HepG2 (cell line): ENCODE measurements around the gene SYT8. TPM values are rescaled to one million over a fixed set of nuclear protein-coding genes. Genes with fewer than 3 reads are reported as not detected.
A peak's percentile ranks its signal among the peaks of the same experiment; 100 is the strongest.

ENCODE experiments used
- DR1 ChIP-seq: sonication (generic); formaldehyde crosslinking; IDR thresholded peaks from 2 replicates; pipeline ENCODE4 v1.8.0; 2021; ENCODE audit warnings: mild to moderate bottlenecking, missing genetic modification reagents, inconsistent platforms
- GLI4 ChIP-seq: sonication (generic); formaldehyde crosslinking; IDR thresholded peaks from 2 replicates; pipeline ENCODE4 v1.5.1; 2020; ENCODE audit warnings: missing genetic modification reagents, mild to moderate bottlenecking, moderate library complexity, borderline replicate concordance
- JUND ChIP-seq: sonication (generic); formaldehyde crosslinking; IDR thresholded peaks from 2 replicates; pipeline ENCODE4 v1.8.0; 2022; ENCODE audit warnings: mild to moderate bottlenecking, missing genetic modification reagents
- KAT7 ChIP-seq: IDR thresholded peaks from 2 replicates; pipeline ENCODE4 v1.6.1; 2018; ENCODE audit warnings: borderline replicate concordance, missing compliant biosample characterization
- MBD4 ChIP-seq: IDR thresholded peaks from 2 replicates; pipeline ENCODE4 v1.6.1; 2012; ENCODE audit warnings: low read length, inconsistent platforms, borderline replicate concordance
- MXI1 ChIP-seq: IDR thresholded peaks from 3 replicates; pipeline ENCODE4 v1.6.1; 2012; ENCODE audit warnings: low read depth, low read length, inconsistent platforms, borderline replicate concordance
- RFX5 ChIP-seq: IDR thresholded peaks from 2 replicates; pipeline ENCODE4 v1.6.1; 2011; ENCODE audit warnings: low read depth, low read length, improper control_type of control experiment
- SP5 ChIP-seq: IDR thresholded peaks from 2 replicates; pipeline ENCODE4 v1.6.1; 2016; ENCODE audit warnings: low read depth, borderline replicate concordance
- TGIF2 ChIP-seq: IDR thresholded peaks from 2 replicates; pipeline ENCODE4 v1.6.1; 2016; ENCODE audit warnings: control low read depth, missing compliant biosample characterization
- ZBTB3 ChIP-seq: sonication (generic); formaldehyde crosslinking; IDR thresholded peaks from 2 replicates; pipeline ENCODE4 v1.4.0; 2020; ENCODE audit warnings: low read depth, mild to moderate bottlenecking, moderate library complexity, missing genetic modification reagents, borderline replicate concordance
- ZBTB38 ChIP-seq: sonication (generic); formaldehyde crosslinking; IDR thresholded peaks from 2 replicates; pipeline ENCODE4 v1.5.1; 2020; ENCODE audit warnings: mild to moderate bottlenecking, missing genetic modification reagents
- ZBTB7A ChIP-seq: sonication (generic); formaldehyde crosslinking; IDR thresholded peaks from 2 replicates; pipeline ENCODE4 v1.8.0; 2022; ENCODE audit warnings: mild to moderate bottlenecking, missing genetic modification reagents
- ZNF326 ChIP-seq: sonication (generic); formaldehyde crosslinking; IDR thresholded peaks from 2 replicates; pipeline ENCODE4 v1.4.0; 2020; ENCODE audit warnings: missing genetic modification reagents, borderline replicate concordance
- ZNF441 ChIP-seq: sonication (generic); formaldehyde crosslinking; IDR thresholded peaks from 2 replicates; pipeline ENCODE4 v1.7.0; 2021; ENCODE audit warnings: missing genetic modification reagents, borderline replicate concordance
- ZNF530 ChIP-seq: sonication (generic); formaldehyde crosslinking; IDR thresholded peaks from 2 replicates; pipeline ENCODE4 v1.5.0; 2020; ENCODE audit warnings: low read depth, mild to moderate bottlenecking, missing genetic modification reagents
- ZNF746 ChIP-seq: sonication (generic); formaldehyde crosslinking; IDR thresholded peaks from 2 replicates; pipeline ENCODE4 v1.8.0; 2022; ENCODE audit warnings: mild to moderate bottlenecking, missing genetic modification reagents
- polyA plus RNA-seq, 8 experiments: library from polyadenylated mRNA; depleted of rRNA in 3 of 8; stranded (reverse) in 7 of 8; unstranded in 1 of 8; fragments of >200 nt; fragmentation: Illumina TruSeq in 4 of 8; extraction: Trizol in 4 of 8; gene quantifications; 2 replicates each; pipeline versions ENCODE4 v1.2.1 to v1.2.3, GENCODE V29; 2011 to 2016; ENCODE audit warnings: low read depth in 4 of 8, missing spikeins in 1 of 8, mixed read lengths in 1 of 8; ENCODE audit not compliant: insufficient read depth in 1 of 8
- total RNA-seq, 5 experiments: library from RNA; depleted of rRNA; stranded (reverse); fragments of >200 nt; fragmentation: Illumina TruSeq; extraction: Trizol; gene quantifications; 2 replicates each; pipeline ENCODE4 v1.2.3, GENCODE V29; 2016; ENCODE audit warnings: low read depth in 1 of 5
- TF ChIP-seq, protein P1 (sequence below): sonication (generic); formaldehyde crosslinking; IDR thresholded peaks from 2 replicates; pipeline ENCODE4 v1.5.0; 2020; ENCODE audit warnings: mild to moderate bottlenecking, missing genetic modification reagents
- TF ChIP-seq, protein P2 (sequence below): sonication (generic); formaldehyde crosslinking; IDR thresholded peaks from 2 replicates; pipeline ENCODE4 v1.8.1; 2023; ENCODE audit warnings: mild to moderate bottlenecking, moderate library complexity, missing genetic modification reagents
- TF ChIP-seq, protein P3 (sequence below): IDR thresholded peaks from 2 replicates; pipeline ENCODE4 v1.6.1; 2012; ENCODE audit warnings: low read depth, low read length, improper control_type of control experiment
- TF ChIP-seq, protein P4 (sequence below): sonication (generic); formaldehyde crosslinking; IDR thresholded peaks from 2 replicates; pipeline ENCODE4 v1.5.0; 2020; ENCODE audit warnings: missing genetic modification reagents, mild to moderate bottlenecking, borderline replicate concordance
- TF ChIP-seq, protein P5 (sequence below): conservative IDR thresholded peaks from 2 replicates; pipeline ENCODE4 v1.6.1; 2018; ENCODE audit warnings: missing genetic modification reagents

Gene SYT8
- total and polyA plus RNA-seq, 2 of the 13 experiments (the other 11 are each of a cell fraction or from before 2014, with no cell fraction given), result 0.60 to 2.3 TPM

DNA sequence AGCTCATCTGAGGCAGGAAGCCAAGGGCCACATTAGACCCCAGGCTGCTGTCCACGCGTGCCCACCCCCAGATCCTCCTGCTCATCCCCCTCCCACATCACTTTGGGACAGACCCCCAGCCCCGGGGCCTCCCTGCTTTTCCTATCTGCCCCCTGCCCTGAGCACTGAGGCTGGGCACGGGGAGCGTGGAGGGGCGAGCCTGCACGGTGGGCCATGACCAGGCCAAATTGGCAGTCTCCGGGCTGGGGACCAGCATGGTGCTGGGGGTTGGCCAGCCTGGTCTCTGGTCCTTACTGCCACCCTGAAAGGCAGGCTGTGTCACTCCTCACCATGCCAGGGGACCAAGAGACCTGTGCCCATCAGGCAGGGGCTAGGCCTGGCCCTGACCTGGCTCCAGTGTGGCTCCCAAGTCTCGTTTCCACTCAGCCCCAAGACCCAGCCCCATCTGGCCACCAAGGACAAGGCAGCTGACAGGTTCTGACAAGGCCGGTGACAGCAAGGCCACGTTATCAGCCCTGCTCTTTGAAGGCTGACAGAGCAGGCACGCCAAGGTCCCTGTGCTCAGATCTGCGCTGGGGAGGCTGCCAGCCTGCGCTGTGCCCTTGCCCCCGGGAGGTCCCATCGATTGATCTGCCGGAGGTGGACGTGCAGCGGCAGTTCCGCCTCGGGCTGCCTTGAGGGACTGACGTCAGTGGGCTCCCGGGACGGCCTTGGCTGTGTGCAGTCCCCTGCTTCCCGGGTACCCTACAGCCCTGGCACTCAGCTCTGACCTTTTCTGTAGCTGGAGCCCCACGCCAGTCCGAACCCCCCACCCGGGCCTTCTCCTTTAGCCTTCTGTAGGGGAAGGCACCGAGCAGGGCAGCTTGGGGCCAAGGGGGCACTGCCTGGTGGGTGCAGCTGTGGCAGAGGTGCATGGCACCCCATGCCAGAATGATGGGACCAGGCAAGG lies 7.6 kb downstream of the SYT8 start (continued):
- TF ChIP-seq, protein P1, sequence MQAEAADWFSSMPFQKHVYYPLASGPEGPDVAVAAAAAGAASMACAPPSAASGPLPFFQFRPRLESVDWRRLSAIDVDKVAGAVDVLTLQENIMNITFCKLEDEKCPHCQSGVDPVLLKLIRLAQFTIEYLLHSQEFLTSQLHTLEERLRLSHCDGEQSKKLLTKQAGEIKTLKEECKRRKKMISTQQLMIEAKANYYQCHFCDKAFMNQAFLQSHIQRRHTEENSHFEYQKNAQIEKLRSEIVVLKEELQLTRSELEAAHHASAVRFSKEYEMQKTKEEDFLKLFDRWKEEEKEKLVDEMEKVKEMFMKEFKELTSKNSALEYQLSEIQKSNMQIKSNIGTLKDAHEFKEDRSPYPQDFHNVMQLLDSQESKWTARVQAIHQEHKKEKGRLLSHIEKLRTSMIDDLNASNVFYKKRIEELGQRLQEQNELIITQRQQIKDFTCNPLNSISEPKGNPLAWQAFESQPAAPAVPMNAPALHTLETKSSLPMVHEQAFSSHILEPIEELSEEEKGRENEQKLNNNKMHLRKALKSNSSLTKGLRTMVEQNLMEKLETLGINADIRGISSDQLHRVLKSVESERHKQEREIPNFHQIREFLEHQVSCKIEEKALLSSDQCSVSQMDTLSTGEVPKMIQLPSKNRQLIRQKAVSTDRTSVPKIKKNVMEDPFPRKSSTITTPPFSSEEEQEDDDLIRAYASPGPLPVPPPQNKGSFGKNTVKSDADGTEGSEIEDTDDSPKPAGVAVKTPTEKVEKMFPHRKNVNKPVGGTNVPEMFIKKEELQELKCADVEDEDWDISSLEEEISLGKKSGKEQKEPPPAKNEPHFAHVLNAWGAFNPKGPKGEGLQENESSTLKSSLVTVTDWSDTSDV (CRISPR knock-in tag), result peak; percentile 73; the same call in 1 of the 2 replicates
- peak; percentile 87; the same call in 1 of the 2 replicates for TF ChIP-seq ZNF441
- TF ChIP-seq RFX5, result no peak
- TF ChIP-seq, protein P2, sequence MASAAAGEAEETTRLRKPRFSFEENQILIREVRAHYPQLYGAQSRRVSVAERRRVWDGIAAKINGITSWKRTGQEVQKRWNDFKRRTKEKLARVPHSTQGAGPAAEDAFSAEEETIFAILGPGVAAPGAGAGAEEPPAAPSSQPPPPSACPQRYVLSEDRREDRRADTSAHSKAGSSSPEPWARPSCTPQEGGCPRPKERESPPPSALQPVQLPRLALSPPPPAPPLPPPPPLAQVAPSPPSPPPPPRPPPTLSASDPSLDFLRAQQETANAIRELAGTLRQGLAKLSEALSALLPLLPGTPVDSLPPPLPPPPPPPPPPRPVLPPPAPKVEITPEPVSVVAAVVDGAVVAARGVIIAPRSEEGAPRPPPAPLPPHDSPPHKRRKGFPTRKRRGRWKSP (CRISPR knock-in tag), result no peak; the same call in 1 of the 2 replicates
- TF ChIP-seq ZBTB7A (CRISPR knock-in tag), result peak; percentile 97
- 0 out of 2 replicates have a peak, but pooled peaks have one; percentile 44 for TF ChIP-seq KAT7 (CRISPR knock-in tag)
- peak; percentile 94 for TF ChIP-seq ZNF746 (CRISPR knock-in tag)
- TF ChIP-seq, protein P3, sequence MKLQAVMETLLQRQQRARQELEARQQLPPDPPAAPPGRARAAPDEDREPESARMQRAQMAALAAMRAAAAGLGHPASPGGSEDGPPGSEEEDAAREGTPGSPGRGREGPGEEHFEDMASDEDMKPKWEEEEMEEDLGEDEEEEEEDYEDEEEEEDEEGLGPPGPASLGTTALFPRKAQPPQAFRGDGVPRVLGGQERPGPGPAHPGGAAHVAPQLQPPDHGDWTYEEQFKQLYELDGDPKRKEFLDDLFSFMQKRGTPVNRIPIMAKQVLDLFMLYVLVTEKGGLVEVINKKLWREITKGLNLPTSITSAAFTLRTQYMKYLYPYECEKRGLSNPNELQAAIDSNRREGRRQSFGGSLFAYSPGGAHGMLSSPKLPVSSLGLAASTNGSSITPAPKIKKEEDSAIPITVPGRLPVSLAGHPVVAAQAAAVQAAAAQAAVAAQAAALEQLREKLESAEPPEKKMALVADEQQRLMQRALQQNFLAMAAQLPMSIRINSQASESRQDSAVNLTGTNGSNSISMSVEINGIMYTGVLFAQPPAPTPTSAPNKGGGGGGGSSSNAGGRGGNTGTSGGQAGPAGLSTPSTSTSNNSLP, result no peak
- TF ChIP-seq, protein P4, sequence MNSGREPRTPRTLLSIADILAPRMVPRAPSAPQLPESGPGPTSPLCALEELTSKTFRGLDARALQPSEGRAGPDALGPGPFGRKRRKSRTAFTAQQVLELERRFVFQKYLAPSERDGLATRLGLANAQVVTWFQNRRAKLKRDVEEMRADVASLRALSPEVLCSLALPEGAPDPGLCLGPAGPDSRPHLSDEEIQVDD (CRISPR knock-in tag), result peak; percentile 91
- TF ChIP-seq ZBTB3, result no peak; the same call in 1 of the 2 replicates
- peak; percentile 99 for TF ChIP-seq ZBTB38 (CRISPR knock-in tag)
- TF ChIP-seq MBD4, result no peak
- no peak for TF ChIP-seq DR1 (CRISPR knock-in tag)
- TF ChIP-seq JUND (CRISPR knock-in tag), result no peak; the same call in none of the 2 replicates
- TF ChIP-seq ZNF530 (CRISPR knock-in tag), result no peak
- TF ChIP-seq, protein P5, sequence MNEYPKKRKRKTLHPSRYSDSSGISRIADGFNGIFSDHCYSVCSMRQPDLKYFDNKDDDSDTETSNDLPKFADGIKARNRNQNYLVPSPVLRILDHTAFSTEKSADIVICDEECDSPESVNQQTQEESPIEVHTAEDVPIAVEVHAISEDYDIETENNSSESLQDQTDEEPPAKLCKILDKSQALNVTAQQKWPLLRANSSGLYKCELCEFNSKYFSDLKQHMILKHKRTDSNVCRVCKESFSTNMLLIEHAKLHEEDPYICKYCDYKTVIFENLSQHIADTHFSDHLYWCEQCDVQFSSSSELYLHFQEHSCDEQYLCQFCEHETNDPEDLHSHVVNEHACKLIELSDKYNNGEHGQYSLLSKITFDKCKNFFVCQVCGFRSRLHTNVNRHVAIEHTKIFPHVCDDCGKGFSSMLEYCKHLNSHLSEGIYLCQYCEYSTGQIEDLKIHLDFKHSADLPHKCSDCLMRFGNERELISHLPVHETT (CRISPR knock-in tag), result peak; percentile 74; the same call in 1 of the 2 replicates
- TF ChIP-seq SP5 (CRISPR knock-in tag), result peak; percentile 85; the same call in 1 of the 2 replicates
- TF ChIP-seq ZNF326, result no peak
- peak; percentile 9; the same call in 1 of the 2 replicates for TF ChIP-seq GLI4 (CRISPR knock-in tag)
- TF ChIP-seq MXI1, result peak; percentile 86; the same call in 1 of the 3 replicates
- peak; percentile 88 for TF ChIP-seq TGIF2 (CRISPR knock-in tag)
